ENCODE measurements around the gene GRK4. TPM values are rescaled to one million over a fixed set of nuclear protein-coding genes. Genes with fewer than 3 reads are reported as not detected.

GRK4 gene
- total and polyA plus RNA-seq, 2 of the 8 experiments (the other 6 are each of a cell fraction or from before 2014, with no cell fraction given) = 0.77 to 1.8 TPM

GRCh38 chr4:3074846-3075651 is 111.7 kb downstream of the GRK4 start:
- WGBS, 2 experiments (ENCODE audit: extremely low coverage in 1 of 2, insufficient coverage in 1 of 2, insufficient read length in 1 of 2, insufficient replicate concordance in 2 of 2, low coverage in 1 of 2, low lambda C conversion rate in 2 of 2, missing lambda C conversion rate in 1 of 2) = 1% methylated on average over 21 of the region's 60 CpGs; no CpG with 5 or more reads in 1 of the 2 experiments
- peak; percentile 70 for TF ChIP-seq TBP (IDR thresholded peaks at IDR 0.05; ENCODE audit: low read depth, low read length)
- peak; percentile 58 for TF ChIP-seq SAP30 (IDR thresholded peaks at IDR 0.05; ENCODE audit: insufficient read depth, insufficient replicate concordance, low read length)
- no peak for TF ChIP-seq CHD1 (IDR thresholded peaks at IDR 0.05; ENCODE audit: low read depth, low read length)
- TF ChIP-seq JUND (IDR thresholded peaks at IDR 0.05; ENCODE audit: low read length) = no peak
- no peak for TF ChIP-seq SP4 (IDR thresholded peaks at IDR 0.05; ENCODE audit: low read length)
- TF ChIP-seq PHF8 (conservative IDR thresholded peaks at IDR 0.05; ENCODE audit: low read depth, low read length) = peak; percentile 32; the same call in 1 of the 2 replicates
- TF ChIP-seq RAD21 (IDR thresholded peaks at IDR 0.05 in 1 of 2, conservative IDR thresholded peaks at IDR 0.05 in 1 of 2; ENCODE audit: low read depth in 2 of 2, low read length in 2 of 2) = no peak
- no peak for TF ChIP-seq ZNF274 (IDR thresholded peaks at IDR 0.05; ENCODE audit: borderline replicate concordance, extremely low read depth, low read length)
- no peak for TF ChIP-seq CEBPB (IDR thresholded peaks at IDR 0.05; ENCODE audit: low read depth, low read length)
- TF ChIP-seq KDM4A (IDR thresholded peaks at IDR 0.05; ENCODE audit: low read depth, low read length, severe bottlenecking) = no peak
- peak; percentile 64 for TF ChIP-seq BRCA1 (IDR thresholded peaks at IDR 0.05; ENCODE audit: low read depth, low read length)
- TF ChIP-seq CBX5 (IDR thresholded peaks at IDR 0.05; ENCODE audit: low read depth, low read length) = no peak

More at GRCh38 chr4:3074846-3075651, 111.7 kb downstream of the GRK4 start:
- H2BK120ac ChIP-seq (replicated peaks; ENCODE audit: low read depth, low read length) = no peak overlapping the region
- H3K14ac ChIP-seq (ENCODE audit: insufficient read length) = no peak overlapping the region
- H3K4ac ChIP-seq (replicated peaks; ENCODE audit: insufficient read length, low read depth, low read length) = no peak overlapping the region
- no peak overlapping the region for H2BK12ac ChIP-seq (ENCODE audit: low read depth, low read length)
- no peaks in the 10 kb centered on the region for H3K27me3 ChIP-seq (replicated peaks in 1 of 4; ENCODE audit: control insufficient read depth in 3 of 4, extremely low read depth in 1 of 4, insufficient read depth in 3 of 4, low read length in 3 of 4)
- H3K36me3 ChIP-seq (ENCODE audit: control insufficient read depth in 2 of 4, insufficient read depth in 4 of 4, low read length in 3 of 4) = no peaks in the 10 kb centered on the region
- DNase-seq (ENCODE audit: low read depth in 1 of 2, low spot score in 2 of 2) (peak; percentile 31 to 79), FAIRE-seq (no peak)
- H3K56ac ChIP-seq (replicated peaks; ENCODE audit: insufficient read length, low read depth, low read length) = peak overlapping the region; percentile 77
- ChIA-PET POLR2A (ENCODE audit: partially characterized antibody) (interaction anchor here (0.6 to 1.7 kb wide), 8 partner anchors 8 to 459 kb away, joined by 3 to 4 read pairs (median 4); no protein-coding TSS in a partner anchor), CTCF (ENCODE audit: partially characterized antibody) (interaction anchor here (2.0 kb wide), 1 partner anchor 28 kb away, joined by 5 read pairs; no protein-coding TSS in a partner anchor)
- H3K23me2 ChIP-seq (ENCODE audit: low read depth, low read length) = peaks cover 9% of the 10 kb centered on the region
- H3K27ac ChIP-seq (ENCODE audit: low read depth, low read length) = peak overlapping the region; percentile 65; the same call in 1 of the 2 replicates
- H3K23ac ChIP-seq (ENCODE audit: insufficient read length) = no peak overlapping the region
- no peak overlapping the region for H2BK20ac ChIP-seq (ENCODE audit: low read length)
- H4K5ac ChIP-seq (ENCODE audit: insufficient read length, low read depth, low read length) = peak overlapping the region; percentile 84
- H2BK15ac ChIP-seq (ENCODE audit: low read length) = no peak overlapping the region
- H2AK5ac ChIP-seq (ENCODE audit: low read depth, low read length) = no peak overlapping the region
- H3K4me1 ChIP-seq (replicated peaks in 1 of 4; ENCODE audit: control insufficient read depth in 3 of 4, insufficient read depth in 4 of 4, low read length in 3 of 4) = peaks cover 2 to 5% (median 3%) of the 10 kb centered on the region in 4 experiments; a peak in 6 of 7 replicates
- peaks cover 19 to 45% of the 10 kb centered on the region in 2 experiments for H3K79me2 ChIP-seq (ENCODE audit: control insufficient read depth in 1 of 2, insufficient read depth in 2 of 2, low read length in 2 of 2)
- peak overlapping the region; percentile 77 to 91 (median 82) for H3K4me3 ChIP-seq (ENCODE audit: extremely low read depth in 1 of 4, insufficient read depth in 2 of 4, low read depth in 3 of 4, low read length in 4 of 4)
- peaks cover 11% of the 10 kb centered on the region for H3K79me1 ChIP-seq (ENCODE audit: low read depth, low read length)
- H4K20me1 ChIP-seq (replicated peaks in 1 of 2; ENCODE audit: control insufficient read depth in 1 of 2, insufficient read depth in 2 of 2, low read length in 2 of 2) = peaks cover 10 to 15% of the 10 kb centered on the region in 2 experiments
- no peaks in the 10 kb centered on the region for H3K9me3 ChIP-seq (ENCODE audit: insufficient read depth in 2 of 2, low read depth in 1 of 2, low read length in 1 of 2)
- H2AFZ ChIP-seq (ENCODE audit: low read length) = no peak overlapping the region; the same call in 1 of the 2 replicates
- H3K4me2 ChIP-seq (ENCODE audit: insufficient read depth in 1 of 2, low read depth in 2 of 2, low read length in 2 of 2) = peak overlapping the region; percentile 69 to 93
- peak overlapping the region; percentile 99 for H4K8ac ChIP-seq (ENCODE audit: extremely low read depth, insufficient read depth, low read length)
- peak overlapping the region; percentile 24; the same call in 1 of the 2 replicates for H2BK5ac ChIP-seq (ENCODE audit: low read depth, low read length)
- H3K9ac ChIP-seq (replicated peaks in 1 of 4; ENCODE audit: extremely low read depth in 1 of 4, low read depth in 3 of 4, low read length in 3 of 4) = peak overlapping the region; percentile 82 to 89 (median 84)
- no peak overlapping the region; the same call in 1 of the 2 replicates for H3K18ac ChIP-seq (ENCODE audit: extremely low read depth, low read length)
- H4K91ac ChIP-seq (replicated peaks; ENCODE audit: insufficient read length, low read length) = no peak overlapping the region
